Panc1 (cell line): ENCODE results near the gene WDR83.
"Not testable (repeated sequence)": the region's sequence is repeated elsewhere in the genome, so short reads cannot be mapped to it uniquely, and the experiment has no call there.

Experiments used
- CTCF ChIP-seq: fragments of 450-650 bp; IDR thresholded peaks from 2 replicates; pipeline ENCODE4 v1.5.1; 2017; ENCODE audit warnings: mild to moderate bottlenecking
- POLR2AphosphoS5 ChIP-seq: IDR thresholded peaks from 2 replicates; pipeline ENCODE4 v1.6.1; 2012; ENCODE audit warnings: mild to moderate bottlenecking, low read depth, low read length, moderate library complexity
- REST ChIP-seq, 2 experiments: IDR thresholded peaks; 2 replicates each; pipeline ENCODE4 v1.6.1; 2011 to 2012; ENCODE audit warnings: low read depth in 2 of 2, control low read depth in 1 of 2, low read length in 1 of 2, mild to moderate bottlenecking in 1 of 2, moderate library complexity in 1 of 2; ENCODE audit not compliant: insufficient read depth in 1 of 2
- SIN3A ChIP-seq: IDR thresholded peaks from 2 replicates; pipeline ENCODE4 v1.6.1; 2012; ENCODE audit warnings: low read depth, mild to moderate bottlenecking, low read length, moderate library complexity, borderline replicate concordance; ENCODE audit not compliant: insufficient read depth
- TCF7L2 ChIP-seq: IDR thresholded peaks from 2 replicates; pipeline ENCODE4 v1.6.1; 2011; ENCODE audit warnings: mild to moderate bottlenecking, low read depth, low read length, inconsistent platforms

- not testable (repeated sequence) for TF ChIP-seq REST (IDR thresholded peaks at IDR 0.05; ENCODE audit: insufficient read depth in 1 of 2, low read depth in 2 of 2, low read length in 1 of 2); TCF7L2; CTCF; POLR2AphosphoS5; SIN3A
These were observed 46.7 kb downstream of the WDR83 start for GRCh38 chr19:12713304-12713703.
